Activated CD8-positive, alpha-beta T cell treated with anti-CD3 and anti-CD28 coated beads, Interleukin-2, amount 10 ng/mL, durations not matched to agents 7 days and 5 days (primary cell): Measurements from ENCODE around the gene MYO1C. TPM values are rescaled to one million over a fixed set of nuclear protein-coding genes. Genes with fewer than 3 reads are reported as not detected.
"Not testable (repeated sequence)": the region's sequence is repeated elsewhere in the genome, so short reads cannot be mapped to it uniquely, and the experiment has no call there.

Source experiments
- ATAC-seq: fragments of 150-1000 bp; cut with Tn5 transposase; one replicate; pipeline ENCODE4 v1.10.0; 2021; ENCODE audit warnings: moderate library complexity
- CTCF ChIA-PET: fragments of 350-600 bp; sonication (Branson Sonifier 250); formaldehyde crosslinking; loops from one replicate; lab custom pipeline; 2021; ENCODE audit warnings: antibody characterized with exemption; lab: Charles Lee
- POLR2A ChIA-PET: fragments of 350-600 bp; sonication (Branson Sonifier 250); formaldehyde crosslinking; loops from one replicate; lab custom pipeline; 2021; ENCODE audit warnings: antibody characterized with exemption; lab: Charles Lee
- DNase-seq: peaks from one replicate; pipeline ENCODE4 v3.0.0-alpha.2; 2020
- H3K27ac Mint-ChIP-seq: one replicate; pipeline ENCODE4 v1.8.0; 2021; ENCODE audit warnings: mild to moderate bottlenecking, mixed read lengths
- H3K27me3 Mint-ChIP-seq: one replicate; pipeline ENCODE4 v1.8.0; 2021; ENCODE audit warnings: low read depth, mixed read lengths
- H3K36me3 Mint-ChIP-seq: one replicate; pipeline ENCODE4 v1.8.0; 2021; ENCODE audit warnings: low read depth, mixed read lengths
- H3K4me1 Mint-ChIP-seq: one replicate; pipeline ENCODE4 v1.8.0; 2021; ENCODE audit warnings: low read depth, mixed read lengths
- H3K4me3 Mint-ChIP-seq: one replicate; pipeline ENCODE4 v1.8.0; 2021; ENCODE audit warnings: mild to moderate bottlenecking, mixed read lengths
- H3K9me3 Mint-ChIP-seq: one replicate; pipeline ENCODE4 v1.8.0; 2022; ENCODE audit warnings: mixed read lengths; ENCODE audit not compliant: insufficient read depth
- total RNA-seq, 2 experiments: library from RNA; stranded (reverse); gene quantifications; one replicate each; pipeline ENCODE4 v1.2.3, GENCODE V29; 2021

The MYO1C gene
- total RNA-seq, 2 experiments from 2014 or later = 18.5 to 21.8 TPM

- Mint-ChIP-seq H3K9me3 (no peaks in the 10 kb centered on the region), H3K27me3 (no peaks in the 10 kb centered on the region), H3K4me1 (peaks cover 13% of the 10 kb centered on the region), H3K36me3 (peaks cover 15% of the 10 kb centered on the region), H3K4me3 (no peak overlapping the region), H3K27ac (no peak overlapping the region)
- ChIA-PET CTCF (interaction anchor here (1.0 to 4.5 kb wide), 2 partner anchors 109 to 156 kb away, joined by 3 to 19 read pairs; no protein-coding TSS in a partner anchor), POLR2A (no interaction called here)
- DNase-seq = no peak
- no peak for ATAC-seq
Observed at GRCh38 chr17:1521086-1521640, 28.7 kb upstream of the MYO1C start.

GRCh38 chr17:1519678-1520077 lies 27.2 kb upstream of the MYO1C start:
- DNase-seq (no peak), ATAC-seq (no peak)
- POLR2A ChIA-PET = interaction anchor here (0.5 kb wide), 1 partner anchor 120 kb away, joined by 3 read pairs; the partner anchor contains the start of gene YWHAE
- Mint-ChIP-seq H3K27me3 (no peaks in the 10 kb centered on the region), H3K4me3 (no peak overlapping the region), H3K9me3 (no peaks in the 10 kb centered on the region), H3K4me1 (peaks cover 15% of the 10 kb centered on the region), H3K36me3 (peaks cover 11% of the 10 kb centered on the region), H3K27ac (no peak overlapping the region)
- CTCF ChIA-PET = interaction anchor here (0.9 to 4.5 kb wide), 4 partner anchors 14 to 154 kb away, joined by 3 to 19 read pairs (median 4); no protein-coding TSS in a partner anchor

- Mint-ChIP-seq H3K36me3 (peaks cover 19% of the 10 kb centered on the region), H3K4me1 (peaks cover 22% of the 10 kb centered on the region), H3K9me3 (no peaks in the 10 kb centered on the region), H3K4me3 (peak overlapping the region; percentile 86), H3K27ac (no peak overlapping the region), H3K27me3 (no peaks in the 10 kb centered on the region)
- POLR2A ChIA-PET = no interaction called here
- CTCF ChIA-PET = interaction anchor here (1.6 to 4.5 kb wide), 3 partner anchors 15 to 153 kb away, joined by 4 to 22 read pairs (median 19); no protein-coding TSS in a partner anchor
- DNase-seq = no peak
- no peak for ATAC-seq
Observed at GRCh38 chr17:1518410-1518809, 25.9 kb upstream of the MYO1C start.

GRCh38 chr17:1516388-1517161 lies 24.1 kb upstream of the MYO1C start, which contains the start of gene INPP5K:
Gene INPP5K (minus strand): TSS chr17:1516612. CDS start chr17:1516499, 113 bp downstream.
- Mint-ChIP-seq H3K27me3 (no peaks in the 10 kb centered on the region), H3K4me1 (peaks cover 22% of the 10 kb centered on the region), H3K27ac (peak within 1 kb of the TSS; percentile 86), H3K36me3 (peaks cover 24% of the 10 kb centered on the region), H3K4me3 (peak within 1 kb of the TSS; percentile 86), H3K9me3 (no peaks in the 10 kb centered on the region)
- POLR2A ChIA-PET = interaction anchor here (0.5 to 2.7 kb wide), 20 partner anchors 9 to 313 kb away, joined by 3 to 21 read pairs (median 4); partner anchors contain the start of genes CRK, MYO1C, PITPNA and YWHAE
- CTCF ChIA-PET = interaction anchor here (0.7 to 6.5 kb wide), 27 partner anchors 10 to 394 kb away, joined by 3 to 143 read pairs (median 5); partner anchors contain the start of genes CRK, SLC43A2 and YWHAE
- ATAC-seq (peak; percentile 93), DNase-seq (peak; percentile 99)

- CTCF ChIA-PET = interaction anchor here (0.7 to 6.5 kb wide), 36 partner anchors 10 to 393 kb away, joined by 3 to 143 read pairs (median 4); partner anchors contain the start of genes MYO1C, PITPNA, SLC43A2 and YWHAE
- no peaks in the 10 kb centered on the region for H3K27me3 Mint-ChIP-seq
Observed at GRCh38 chr17:1515640-1516387, 23.3 kb upstream of the MYO1C start.

GRCh38 chr17:1512351-1512750 lies 19.9 kb upstream of the MYO1C start:
- Mint-ChIP-seq H3K9me3 (no peaks in the 10 kb centered on the region), H3K27me3 (no peaks in the 10 kb centered on the region), H3K36me3 (peaks cover 32% of the 10 kb centered on the region), H3K4me3 (no peak overlapping the region), H3K4me1 (peaks cover 31% of the 10 kb centered on the region), H3K27ac (no peak overlapping the region)
- ChIA-PET POLR2A (no interaction called here), CTCF (interaction anchor here (6.5 kb wide), 1 partner anchor 148 kb away, joined by 143 read pairs; no protein-coding TSS in a partner anchor)
- ATAC-seq = no peak
- no peak for DNase-seq

More at GRCh38 chr17:1515640-1516387, 23.3 kb upstream of the MYO1C start:
- Mint-ChIP-seq H3K9me3 (no peaks in the 10 kb centered on the region), H3K36me3 (peaks cover 25% of the 10 kb centered on the region), H3K27ac (peak overlapping the region; percentile 86), H3K4me1 (peaks cover 22% of the 10 kb centered on the region), H3K4me3 (peak overlapping the region; percentile 86)
- peak; percentile 22 for ATAC-seq
- POLR2A ChIA-PET = interaction anchor here (0.7 to 2.7 kb wide), 19 partner anchors 10 to 313 kb away, joined by 3 to 21 read pairs (median 5); partner anchors contain the start of genes CRK, MYO1C, PITPNA and YWHAE
- peak; percentile 79 for DNase-seq

GRCh38 chr17:1511756-1512321 lies 19.4 kb upstream of the MYO1C start:
- H3K36me3 Mint-ChIP-seq = peaks cover 35% of the 10 kb centered on the region
- H3K27ac Mint-ChIP-seq = no peak overlapping the region
- no peak overlapping the region for H3K4me3 Mint-ChIP-seq
- ATAC-seq (no peak), DNase-seq (no peak)
- peaks cover 31% of the 10 kb centered on the region for H3K4me1 Mint-ChIP-seq
- POLR2A ChIA-PET = no interaction called here
- CTCF ChIA-PET = interaction anchor here (6.5 kb wide), 1 partner anchor 148 kb away, joined by 143 read pairs; no protein-coding TSS in a partner anchor
- H3K9me3 Mint-ChIP-seq = no peaks in the 10 kb centered on the region
- H3K27me3 Mint-ChIP-seq = no peaks in the 10 kb centered on the region

- Mint-ChIP-seq H3K4me3 (no peak overlapping the region), H3K36me3 (peaks cover 35% of the 10 kb centered on the region), H3K27ac (no peak overlapping the region), H3K27me3 (no peaks in the 10 kb centered on the region), H3K4me1 (peaks cover 31% of the 10 kb centered on the region), H3K9me3 (no peaks in the 10 kb centered on the region)
- no peak for DNase-seq
- POLR2A ChIA-PET = no interaction called here
- no peak for ATAC-seq
- CTCF ChIA-PET = interaction anchor here (6.5 kb wide), 1 partner anchor 147 kb away, joined by 143 read pairs; no protein-coding TSS in a partner anchor
Observed at GRCh38 chr17:1511290-1511689, 18.8 kb upstream of the MYO1C start.

- POLR2A ChIA-PET = interaction anchor here (0.6 to 1.1 kb wide), 2 partner anchors 9 to 144 kb away, joined by 3 to 8 read pairs; no protein-coding TSS in a partner anchor
Observed at GRCh38 chr17:1509290-1509881, 16.9 kb upstream of the MYO1C start.

GRCh38 chr17:1508709-1509108 lies 16.2 kb upstream of the MYO1C start:
- peaks cover 17% of the 10 kb centered on the region for H3K4me1 Mint-ChIP-seq
- H3K4me3 Mint-ChIP-seq, DNase-seq, H3K27ac Mint-ChIP-seq, H3K9me3 Mint-ChIP-seq, H3K27me3 Mint-ChIP-seq, ATAC-seq: not testable (repeated sequence)
- ChIA-PET POLR2A (interaction anchor here (0.6 kb wide), 1 partner anchor 143 kb away, joined by 3 read pairs; no protein-coding TSS in a partner anchor), CTCF (interaction anchor here (1.5 kb wide), 1 partner anchor 144 kb away, joined by 4 read pairs; no protein-coding TSS in a partner anchor)
- H3K36me3 Mint-ChIP-seq = peaks cover 31% of the 10 kb centered on the region

More at GRCh38 chr17:1509290-1509881, 16.9 kb upstream of the MYO1C start:
- no peaks in the 10 kb centered on the region for H3K27me3 Mint-ChIP-seq
- no peak for ATAC-seq
- H3K4me3 Mint-ChIP-seq = no peak overlapping the region
- H3K4me1 Mint-ChIP-seq = peaks cover 20% of the 10 kb centered on the region
- CTCF ChIA-PET = interaction anchor here (1.2 to 1.9 kb wide), 4 partner anchors 19 to 144 kb away, joined by 3 to 5 read pairs (median 4); no protein-coding TSS in a partner anchor
- H3K9me3 Mint-ChIP-seq = no peaks in the 10 kb centered on the region
- H3K36me3 Mint-ChIP-seq = peaks cover 34% of the 10 kb centered on the region
- DNase-seq = no peak
- no peak overlapping the region for H3K27ac Mint-ChIP-seq
